HG02798 (cell line): ENCODE measurements around the gene SPEF1.

Experiments used
- ATAC-seq: cut with Tn5 transposase; IDR thresholded peaks from one replicate; pipeline ENCODE4 v1.9.1; 2021; ENCODE audit warnings: mild to moderate bottlenecking; ENCODE audit not compliant: unreplicated experiment, poor library complexity

SPEF1 gene

GRCh38 chr20:3733119-3733995 is 47.9 kb downstream of the SPEF1 start:
- no peak for ATAC-seq

- no peak for ATAC-seq
Measured at GRCh38 chr20:3732327-3733118, 48.7 kb downstream of the SPEF1 start, which contains the start of gene HSPA12B. Gene HSPA12B (plus strand): TSS chr20:3732685. CDS start chr20:3738675, 5,990 bp downstream.

GRCh38 chr20:3731944-3732326 is 49.3 kb downstream of the SPEF1 start:
- ATAC-seq = no peak

- ATAC-seq = no peak
Measured at GRCh38 chr20:3730803-3731672, 50.2 kb downstream of the SPEF1 start.

- no peak for ATAC-seq
Measured at GRCh38 chr20:3729811-3730540, 51.3 kb downstream of the SPEF1 start.

- ATAC-seq = no peak
Measured at GRCh38 chr20:3729378-3729777, 51.9 kb downstream of the SPEF1 start.

- ATAC-seq = no peak
Measured at GRCh38 chr20:3728876-3729275, 52.4 kb downstream of the SPEF1 start.

GRCh38 chr20:3728354-3728753 is 52.9 kb downstream of the SPEF1 start:
- no peak for ATAC-seq
